Activated CD4-positive, alpha-beta T cell treated with anti-CD3 and anti-CD28 coated beads, Interleukin-2, amount 50 U/mL, for 48 hours (primary cell): ENCODE results near the gene UBASH3B.

Experiments
- DNase-seq, 2 experiments: peaks; one replicate each; pipeline ENCODE4 v3.0.0-alpha.2; 2020

UBASH3B gene

GRCh38 chr11:122681070-122681469 lies 25.5 kb downstream of the UBASH3B start:
- no peak for DNase-seq

- DNase-seq: no peak
These were observed 26.2 kb downstream of the UBASH3B start for GRCh38 chr11:122681735-122682134.

GRCh38 chr11:122682464-122682863 lies 26.9 kb downstream of the UBASH3B start:
- DNase-seq: no peak

GRCh38 chr11:122685041-122685440 lies 29.5 kb downstream of the UBASH3B start:
- no peak for DNase-seq

GRCh38 chr11:122686111-122686510 lies 30.6 kb downstream of the UBASH3B start:
- no peak for DNase-seq

GRCh38 chr11:122690384-122690783 lies 34.9 kb downstream of the UBASH3B start:
- no peak for DNase-seq

- no peak for DNase-seq
These were observed 35.5 kb downstream of the UBASH3B start for GRCh38 chr11:122690801-122691548.

GRCh38 chr11:122691549-122692150 lies 36.1 kb downstream of the UBASH3B start:
- DNase-seq: no peak

- DNase-seq: no peak
These were observed 36.9 kb downstream of the UBASH3B start for GRCh38 chr11:122692444-122692843.

- no peak for DNase-seq
These were observed 39.6 kb downstream of the UBASH3B start for GRCh38 chr11:122695076-122695615.

- peak; percentile 59 to 77 for DNase-seq
These were observed 41.1 kb downstream of the UBASH3B start for GRCh38 chr11:122696662-122697061.

GRCh38 chr11:122697636-122698167 lies 42.2 kb downstream of the UBASH3B start:
- DNase-seq: no peak

- DNase-seq: no peak
These were observed 42.9 kb downstream of the UBASH3B start for GRCh38 chr11:122698392-122698791.

- no peak for DNase-seq
These were observed 45.1 kb downstream of the UBASH3B start for GRCh38 chr11:122700666-122701065.

- DNase-seq: no peak
These were observed 45.6 kb downstream of the UBASH3B start for GRCh38 chr11:122701143-122701542.

GRCh38 chr11:122703541-122704272 lies 48.2 kb downstream of the UBASH3B start:
- peak; percentile 54 to 64 for DNase-seq

- no peak for DNase-seq
These were observed 49.9 kb downstream of the UBASH3B start for GRCh38 chr11:122705396-122705795.

GRCh38 chr11:122706291-122707088 lies 51.0 kb downstream of the UBASH3B start:
- no peak for DNase-seq

GRCh38 chr11:122707111-122707510 lies 51.6 kb downstream of the UBASH3B start:
- no peak for DNase-seq

GRCh38 chr11:122707901-122708300 lies 52.4 kb downstream of the UBASH3B start:
- no peak for DNase-seq

GRCh38 chr11:122709039-122709760 lies 53.7 kb downstream of the UBASH3B start:
- DNase-seq: no peak

- DNase-seq: no peak
These were observed 55.8 kb downstream of the UBASH3B start for GRCh38 chr11:122711362-122711761.
